Epithelial cell of esophagus (primary cell): ENCODE results near the gene CFAP300.

ENCODE experiments used
- DNase-seq: peaks from one replicate; pipeline ENCODE4 v3.0.0; 2010; ENCODE audit warnings: low read depth
- H3K4me3 ChIP-seq: 2 replicates; pipeline ENCODE4 v1.5.1; 2011; ENCODE audit warnings: mild to moderate bottlenecking, low read length, control low read depth
- TF ChIP-seq, protein P1 (sequence below): IDR thresholded peaks from 2 replicates; pipeline ENCODE4 v1.5.1; 2011; ENCODE audit warnings: low read depth, mild to moderate bottlenecking, low read length, control low read depth, inconsistent platforms; ENCODE audit not compliant: insufficient read depth; ENCODE audit errors: missing control alignments

Gene CFAP300

DNA sequence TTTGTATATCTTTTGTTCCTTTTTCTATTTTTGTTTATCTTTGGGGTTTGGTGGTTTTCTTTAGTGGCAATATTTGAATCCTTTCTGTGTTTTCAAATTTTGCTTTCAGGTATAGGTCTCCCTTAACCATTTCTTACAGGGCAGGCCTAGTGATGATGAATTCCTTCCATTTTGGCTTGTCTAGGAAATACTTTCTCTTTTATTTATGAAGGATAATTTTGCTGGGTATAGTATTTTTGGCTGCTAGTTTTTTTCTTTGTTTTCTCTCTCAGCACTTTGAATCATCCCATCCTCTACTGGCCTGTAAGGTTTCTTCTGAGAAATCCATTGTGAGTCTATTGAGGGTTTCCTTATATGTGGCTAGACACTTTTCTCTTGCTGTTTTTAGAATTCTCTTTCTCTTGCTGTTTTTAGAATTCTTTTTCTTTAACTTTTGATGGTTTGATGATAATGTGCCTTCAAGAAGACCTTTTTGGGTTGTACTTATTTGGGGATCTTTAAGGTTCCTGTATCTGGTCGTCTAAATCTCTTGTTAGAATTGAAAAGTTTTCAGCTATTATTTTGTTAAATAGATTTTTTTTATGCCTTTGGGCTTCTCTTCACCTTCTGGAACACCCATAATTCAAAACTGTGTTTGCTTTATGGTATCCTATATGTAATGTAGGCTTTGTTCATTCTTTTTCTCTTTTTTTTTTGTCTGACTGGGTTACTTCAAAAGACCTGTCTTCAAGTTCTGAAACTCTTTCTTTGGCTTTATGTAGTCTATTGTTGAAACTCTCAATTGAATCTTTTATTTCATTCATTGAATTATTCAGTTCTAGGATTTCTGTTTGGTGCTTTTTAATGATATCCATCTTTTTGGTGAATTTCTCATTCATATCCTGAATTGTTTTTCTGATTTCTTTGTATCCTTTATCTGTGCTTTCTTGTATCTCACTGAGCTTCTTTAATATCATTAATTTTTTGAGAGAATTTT, 24.5 kb downstream of the CFAP300 start:
- no peak for DNase-seq
- H3K4me3 ChIP-seq = no peak overlapping the region
- TF ChIP-seq, protein P1, sequence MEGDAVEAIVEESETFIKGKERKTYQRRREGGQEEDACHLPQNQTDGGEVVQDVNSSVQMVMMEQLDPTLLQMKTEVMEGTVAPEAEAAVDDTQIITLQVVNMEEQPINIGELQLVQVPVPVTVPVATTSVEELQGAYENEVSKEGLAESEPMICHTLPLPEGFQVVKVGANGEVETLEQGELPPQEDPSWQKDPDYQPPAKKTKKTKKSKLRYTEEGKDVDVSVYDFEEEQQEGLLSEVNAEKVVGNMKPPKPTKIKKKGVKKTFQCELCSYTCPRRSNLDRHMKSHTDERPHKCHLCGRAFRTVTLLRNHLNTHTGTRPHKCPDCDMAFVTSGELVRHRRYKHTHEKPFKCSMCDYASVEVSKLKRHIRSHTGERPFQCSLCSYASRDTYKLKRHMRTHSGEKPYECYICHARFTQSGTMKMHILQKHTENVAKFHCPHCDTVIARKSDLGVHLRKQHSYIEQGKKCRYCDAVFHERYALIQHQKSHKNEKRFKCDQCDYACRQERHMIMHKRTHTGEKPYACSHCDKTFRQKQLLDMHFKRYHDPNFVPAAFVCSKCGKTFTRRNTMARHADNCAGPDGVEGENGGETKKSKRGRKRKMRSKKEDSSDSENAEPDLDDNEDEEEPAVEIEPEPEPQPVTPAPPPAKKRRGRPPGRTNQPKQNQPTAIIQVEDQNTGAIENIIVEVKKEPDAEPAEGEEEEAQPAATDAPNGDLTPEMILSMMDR = no peak

DNA sequence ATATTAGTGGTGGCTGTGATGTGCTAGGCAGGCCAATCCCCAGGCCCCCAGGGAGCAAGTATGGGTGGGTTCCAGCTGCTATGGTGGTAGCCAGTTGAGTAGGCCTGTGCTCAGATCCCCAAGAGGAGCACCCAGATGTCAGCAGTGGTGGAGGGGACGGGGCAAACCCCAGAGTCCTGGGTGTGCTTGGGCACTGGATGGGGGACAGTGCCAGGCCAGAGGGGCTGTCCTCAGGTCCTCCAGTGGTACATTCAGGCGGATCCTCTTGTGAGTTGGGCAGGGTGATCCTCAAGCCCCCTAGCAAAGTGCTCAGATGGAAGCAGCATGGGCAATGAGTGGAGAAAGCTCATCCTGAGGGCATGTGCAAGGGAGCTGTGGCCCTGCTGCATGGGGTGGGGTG, 26.0 kb downstream of the CFAP300 start:
- H3K4me3 ChIP-seq = no peak overlapping the region
- TF ChIP-seq, protein P1 = no peak

DNA sequence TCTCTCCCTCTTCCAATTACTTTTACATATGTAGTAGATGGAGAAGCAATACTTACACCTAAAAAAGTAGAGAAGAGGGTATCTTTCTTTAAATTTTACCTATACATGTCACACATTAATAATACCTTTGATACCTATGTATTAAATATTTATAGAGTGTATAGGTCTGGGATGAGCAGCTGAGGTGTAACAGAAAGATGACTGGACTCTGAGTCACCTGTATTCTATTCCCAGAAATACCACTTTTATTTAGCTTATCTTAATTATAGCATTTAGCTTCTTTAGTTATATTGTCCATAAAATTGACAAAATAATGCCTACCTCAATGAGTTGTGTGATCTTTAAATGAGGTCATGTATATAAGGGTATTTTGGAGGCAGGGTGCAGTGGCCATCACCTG, 32.4 kb downstream of the CFAP300 start:
- peak; percentile 66 for DNase-seq
- no peak overlapping the region for H3K4me3 ChIP-seq
- TF ChIP-seq, protein P1 = no peak

More for the DNA sequence above, 26.0 kb downstream of the CFAP300 start:
- no peak for DNase-seq

DNA sequence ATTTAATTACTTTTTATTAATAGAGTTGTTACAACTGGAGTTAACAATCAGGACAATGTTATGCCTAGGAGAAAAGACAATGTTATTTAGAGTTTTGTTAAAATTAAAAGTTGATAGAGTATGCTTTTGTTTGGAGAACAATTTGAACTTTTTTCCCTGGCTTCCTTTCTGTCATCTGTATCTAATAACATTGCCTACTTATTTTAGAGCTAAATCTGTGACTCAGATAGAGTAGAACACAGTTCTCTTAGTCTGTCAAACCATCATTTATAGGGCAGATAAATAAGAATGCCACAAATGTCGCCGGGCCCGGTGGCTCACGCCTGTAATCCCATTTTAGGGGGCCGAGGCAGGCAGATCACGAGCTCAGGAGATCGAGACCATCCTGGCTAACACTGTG, 34.1 kb downstream of the CFAP300 start:
- no peak for DNase-seq
- no peak overlapping the region for H3K4me3 ChIP-seq
- TF ChIP-seq, protein P1 = no peak

DNA sequence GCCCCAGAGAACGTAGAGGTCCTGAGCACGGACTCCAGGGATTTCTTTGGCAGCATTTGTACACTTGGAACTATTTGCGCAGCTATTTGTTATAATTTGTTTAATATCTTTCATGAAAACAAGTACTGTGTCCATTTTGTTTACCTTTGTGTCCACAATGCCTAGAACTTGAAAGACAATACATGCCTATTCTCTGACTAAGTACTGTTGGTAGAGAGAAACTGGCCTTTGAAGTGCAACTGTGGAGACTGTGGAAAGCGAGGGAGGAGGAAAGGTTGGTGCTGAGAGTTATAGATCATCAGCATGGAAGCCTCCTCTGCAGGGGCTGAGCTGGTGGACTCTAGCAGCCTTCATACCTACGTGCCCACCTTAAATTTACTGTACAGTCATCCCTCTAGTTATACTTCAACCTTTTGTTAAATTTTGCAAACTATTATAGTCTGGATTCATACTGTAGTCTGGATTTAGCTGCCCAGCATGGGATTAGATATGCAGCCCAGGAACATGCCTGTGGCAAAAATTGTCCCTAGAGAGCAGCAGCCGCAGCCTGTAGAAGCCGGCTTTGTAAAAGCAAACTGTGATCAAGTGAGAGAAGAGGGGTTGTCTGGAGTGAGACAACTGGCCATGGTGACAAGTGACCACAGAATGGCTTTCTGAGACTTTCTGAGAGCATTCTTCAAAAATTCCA, 38.8 kb downstream of the CFAP300 start:
- no peak overlapping the region for H3K4me3 ChIP-seq
- TF ChIP-seq, protein P1 = no peak
- peak; percentile 47 for DNase-seq

DNA sequence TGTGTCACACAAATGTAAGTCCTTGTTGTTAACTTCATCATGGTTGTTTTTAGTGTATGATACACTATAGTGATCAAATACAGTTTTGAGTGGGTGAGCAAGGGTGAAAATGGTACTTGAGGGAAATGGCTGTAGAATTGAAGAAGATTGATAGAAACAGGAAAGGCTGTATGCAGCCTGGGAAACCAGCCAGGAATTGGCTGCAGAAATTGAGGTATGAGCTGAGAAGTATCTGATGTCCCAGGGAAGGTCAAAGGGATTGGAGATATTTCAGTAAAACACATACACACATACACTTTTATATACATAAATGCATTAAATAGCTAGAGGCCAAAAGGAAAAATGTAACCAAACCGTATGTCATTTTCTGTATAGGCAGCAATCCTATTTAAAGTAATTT, 49.9 kb downstream of the CFAP300 start:
- TF ChIP-seq, protein P1 = no peak

DNA sequence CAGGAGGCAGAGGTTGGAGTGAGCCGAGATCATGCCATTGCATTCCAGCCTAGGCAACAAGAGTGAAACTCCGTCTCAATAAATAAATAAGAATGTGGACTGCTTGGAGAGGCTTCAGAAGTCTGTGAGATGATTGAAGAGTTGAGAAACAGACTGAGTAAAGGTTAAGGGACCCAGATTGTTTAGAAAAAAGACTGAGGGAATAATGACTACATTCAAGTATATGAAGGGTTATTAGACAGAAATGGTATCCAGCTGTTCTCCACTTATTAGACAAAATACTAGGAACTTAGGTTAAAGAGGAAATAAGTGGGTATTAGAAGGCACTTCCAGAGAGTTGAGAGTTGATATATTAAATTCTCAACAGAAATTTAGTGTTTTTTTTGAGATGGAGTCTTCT, 52.5 kb downstream of the CFAP300 start:
- TF ChIP-seq, protein P1 = no peak
- no peak for DNase-seq

More for the DNA sequence above, 49.9 kb downstream of the CFAP300 start:
- H3K4me3 ChIP-seq = no peak overlapping the region
- no peak for DNase-seq

More for the DNA sequence above, 52.5 kb downstream of the CFAP300 start:
- no peak overlapping the region for H3K4me3 ChIP-seq
